Subcutaneous adipose tissue (tissue), 4 donors: ENCODE data around the gene ADM2. TPM values are rescaled to one million over a fixed set of nuclear protein-coding genes. Genes with fewer than 3 reads are reported as not detected.

Experiments used
- CTCF ChIP-seq: fragments of 450-650 bp; IDR thresholded peaks from one replicate; pipeline ENCODE4 v1.5.1; 2016; ENCODE audit warnings: low read depth, mild to moderate bottlenecking, control low read depth, antibody characterized with exemption, moderate library complexity
- total RNA-seq, 4 donors: library from RNA; depleted of rRNA; stranded (reverse); fragments of >200 nt; gene quantifications; one replicate each; pipeline ENCODE4 v1.1.0, GENCODE V29; 2016

Gene ADM2
- total RNA-seq, 4 donors from 2014 or later = not detected

GRCh38 chr22:50519151-50519550, 37.8 kb downstream of the ADM2 start:
- TF ChIP-seq CTCF = no peak

- TF ChIP-seq CTCF = no peak
Observed at GRCh38 chr22:50520826-50521453, 39.6 kb downstream of the ADM2 start.

- no peak for TF ChIP-seq CTCF
Observed at GRCh38 chr22:50521710-50522109, 40.4 kb downstream of the ADM2 start.

- TF ChIP-seq CTCF = no peak
Observed at GRCh38 chr22:50522208-50522805, 41.0 kb downstream of the ADM2 start.

GRCh38 chr22:50522806-50523438, 41.6 kb downstream of the ADM2 start:
- TF ChIP-seq CTCF = no peak

- TF ChIP-seq CTCF = no peak
Observed at GRCh38 chr22:50523458-50523805, 42.1 kb downstream of the ADM2 start.

GRCh38 chr22:50523806-50524675, 42.7 kb downstream of the ADM2 start:
- TF ChIP-seq CTCF = no peak
